ENCODE results near the gene HMGXB3.
"Not testable (repeated sequence)": the region's sequence is repeated elsewhere in the genome, so short reads cannot be mapped to it uniquely, and the experiment has no call there.

- TF ChIP-seq CTCF, POLR2A (IDR thresholded peaks at IDR 0.05): not testable (repeated sequence)
These were observed 84.2 kb downstream of the HMGXB3 start for GRCh38 chr5:150084754-150085153.

All from thyroid gland (tissue), 4 donors.